SKM-1 (cell line): Measurements from ENCODE around the gene ACTN1.

Source experiments
- DNase-seq: peaks from one replicate; lab custom pipeline; 2025; ENCODE audit not compliant: unreplicated experiment; lab: John Stamatoyannopoulos, UW

ACTN1 gene

GRCh38 chr14:68919129-68919927 is 59.8 kb downstream of the ACTN1 start:
- DNase-seq = no peak

DNA sequence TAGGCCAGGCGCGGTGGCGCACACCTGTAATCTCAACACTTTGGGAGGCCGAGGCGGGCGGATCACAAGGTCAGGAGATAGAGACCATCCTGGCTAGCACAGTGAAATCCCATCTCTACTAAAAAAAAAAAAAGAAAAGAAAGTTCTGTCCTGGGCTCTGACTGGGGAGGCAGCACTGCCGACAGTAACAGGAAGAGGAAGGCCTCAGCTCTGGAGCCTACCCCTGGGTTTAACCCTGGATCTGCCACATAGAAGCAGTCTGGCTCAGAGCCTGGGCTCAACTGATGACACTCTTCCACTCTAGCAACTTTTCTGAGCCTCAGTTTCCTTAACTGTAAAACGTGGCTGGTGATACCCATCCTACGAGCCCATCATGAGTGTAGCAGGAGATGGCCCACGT is 60.5 kb downstream of the ACTN1 start:
- no peak for DNase-seq

DNA sequence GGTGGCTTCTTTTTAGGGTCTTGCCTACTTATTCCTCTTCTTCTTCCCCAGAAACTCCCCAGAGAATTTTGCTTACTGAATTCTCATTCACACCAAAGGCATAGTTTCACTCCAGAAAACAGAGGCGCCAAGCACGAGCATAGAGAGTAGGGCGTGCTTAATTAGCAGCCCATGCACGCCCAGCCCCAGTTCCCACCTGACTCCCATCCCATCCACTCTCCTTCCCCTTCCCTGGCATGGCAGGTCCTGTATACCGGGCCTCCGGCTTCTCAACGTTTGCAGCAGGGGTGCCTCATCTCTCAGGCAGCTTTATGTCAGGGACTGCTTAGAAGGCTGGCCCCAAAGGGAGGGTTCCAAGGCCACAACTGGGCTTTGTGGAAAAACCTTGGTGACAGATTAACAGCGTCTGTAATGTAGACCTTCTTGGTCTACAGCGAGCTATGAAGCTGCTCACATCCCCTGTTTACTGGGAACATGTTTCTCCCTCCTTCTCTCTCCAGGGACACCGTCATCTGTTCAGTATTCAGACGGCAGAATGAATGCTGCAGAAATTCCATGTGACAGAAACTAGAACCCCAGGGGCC is 62.7 kb downstream of the ACTN1 start:
- DNase-seq = no peak

GRCh38 chr14:68913516-68913915 is 65.6 kb downstream of the ACTN1 start:
- no peak for DNase-seq

GRCh38 chr14:68911594-68912227 is 67.4 kb downstream of the ACTN1 start:
- DNase-seq = peak; percentile 38

DNA sequence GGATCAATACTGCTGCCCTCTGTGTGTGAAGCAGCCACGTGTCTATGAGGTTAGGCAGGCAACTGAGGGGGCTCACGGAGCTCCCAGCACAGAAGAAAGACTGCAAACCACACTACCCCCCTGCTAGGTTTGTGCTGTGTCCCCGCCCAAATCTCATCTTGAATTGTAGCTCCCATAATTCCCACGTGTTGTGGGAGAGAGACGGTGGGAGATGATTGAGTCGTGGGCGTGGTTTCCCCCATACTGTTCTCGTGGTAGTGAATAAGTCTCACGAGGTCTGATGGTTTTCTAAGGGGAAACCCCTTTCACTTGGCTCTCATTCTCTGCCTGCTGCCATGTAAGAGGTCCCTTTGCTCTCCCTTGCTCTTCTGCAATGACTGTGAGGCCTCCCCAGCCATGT is 68.6 kb downstream of the ACTN1 start:
- no peak for DNase-seq

DNA sequence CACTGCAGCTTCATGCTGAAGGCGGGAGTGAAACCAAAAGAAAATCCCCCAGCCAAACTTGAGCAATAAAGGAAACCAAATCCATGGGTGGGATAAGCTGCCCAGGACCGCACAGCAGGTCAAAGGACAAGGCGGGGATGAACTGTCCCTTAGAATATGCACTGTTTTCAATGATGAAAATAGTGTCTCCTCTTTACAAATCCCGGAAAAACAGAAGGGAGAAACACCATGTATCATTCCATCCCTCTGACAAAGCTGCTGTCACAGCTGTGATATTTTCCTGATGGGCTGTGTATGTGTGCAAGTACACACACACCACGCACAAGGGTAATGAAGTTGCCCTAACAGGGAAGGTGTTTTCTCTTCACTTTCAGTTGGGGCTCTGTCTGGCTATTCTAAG is 70.3 kb downstream of the ACTN1 start:
- no peak for DNase-seq

DNA sequence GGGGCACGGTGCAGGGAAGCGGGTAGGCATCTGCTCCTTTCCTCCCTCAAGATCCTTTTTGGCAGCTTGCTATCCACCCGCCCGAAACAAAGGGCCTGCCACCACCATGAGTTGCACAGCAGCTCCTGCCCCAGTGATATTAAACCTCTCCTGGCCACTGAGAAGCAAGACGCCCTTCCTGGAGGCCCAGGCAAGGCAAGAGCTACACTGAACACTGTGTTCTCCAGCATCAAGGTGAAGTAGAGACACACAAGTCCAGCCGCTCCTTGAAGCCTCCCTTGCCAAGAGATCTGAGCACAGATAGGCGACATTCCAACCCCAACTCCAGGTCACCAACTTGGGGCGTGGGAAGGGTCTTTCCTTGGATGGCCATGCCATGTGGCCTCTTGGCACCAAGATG is 70.9 kb downstream of the ACTN1 start:
- DNase-seq = no peak

DNA sequence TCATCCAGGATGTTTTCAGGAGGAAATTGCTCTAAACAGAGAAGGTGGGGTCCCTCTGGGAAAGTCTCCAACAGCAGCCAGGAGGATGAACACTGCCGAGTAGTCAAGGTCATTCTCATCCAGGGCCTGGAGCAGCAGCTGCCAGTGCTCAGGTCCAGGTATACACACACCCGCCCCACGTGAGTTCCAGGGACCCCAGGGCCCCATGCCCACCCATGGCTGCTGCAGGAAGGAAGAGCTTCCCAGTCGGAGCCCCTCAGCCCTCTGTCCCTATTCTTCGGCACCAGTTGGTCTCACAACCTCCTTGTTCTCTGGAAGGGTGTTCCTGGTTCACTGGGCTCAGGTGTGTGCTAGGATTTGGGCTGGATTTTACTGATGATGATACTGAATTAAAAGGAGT is 72.7 kb downstream of the ACTN1 start:
- no peak for DNase-seq

DNA sequence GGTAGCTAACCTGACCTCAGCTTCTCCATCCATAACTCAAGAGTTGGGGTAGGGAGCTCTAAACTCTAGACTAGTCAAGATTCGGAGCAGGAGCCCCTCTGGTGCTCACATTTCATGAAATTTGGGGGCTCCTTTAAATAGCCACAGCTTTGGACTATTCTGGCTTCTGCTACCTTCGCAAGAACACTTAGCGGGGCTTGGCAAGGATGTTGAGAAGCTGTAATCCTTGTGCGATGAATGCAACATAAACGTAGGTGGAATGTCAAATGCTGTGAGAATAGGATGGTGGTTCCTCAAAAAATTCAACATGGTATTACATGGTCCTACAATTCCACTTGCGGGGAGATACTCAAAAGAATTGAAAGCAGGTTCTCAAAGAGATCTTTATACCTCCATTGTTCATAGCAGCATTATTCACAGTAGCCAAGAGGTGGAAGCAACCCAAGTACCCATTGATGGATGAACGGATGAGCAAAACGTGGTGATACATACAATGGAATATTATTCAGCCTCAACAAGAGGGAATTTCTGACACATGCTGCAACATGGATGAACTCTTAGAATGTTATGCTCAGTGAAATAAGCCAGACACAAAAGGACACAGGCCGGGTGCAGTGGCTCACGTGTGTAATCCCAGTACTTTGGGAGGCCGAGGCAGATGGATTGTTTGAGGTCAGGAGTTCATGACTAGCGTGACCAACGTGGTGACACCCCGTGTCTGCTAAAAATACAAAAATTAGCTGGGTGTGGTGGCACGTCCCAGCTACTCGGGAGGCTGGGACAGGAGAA is 73.8 kb downstream of the ACTN1 start:
- DNase-seq = no peak

GRCh38 chr14:68902357-68902756 is 76.7 kb downstream of the ACTN1 start:
- DNase-seq = no peak

GRCh38 chr14:68899033-68899603 is 80.0 kb downstream of the ACTN1 start:
- no peak for DNase-seq

- no peak for DNase-seq
Measured at GRCh38 chr14:68898248-68899032, 80.7 kb downstream of the ACTN1 start.

- DNase-seq = no peak
Measured at GRCh38 chr14:68897559-68898155, 81.4 kb downstream of the ACTN1 start.

DNA sequence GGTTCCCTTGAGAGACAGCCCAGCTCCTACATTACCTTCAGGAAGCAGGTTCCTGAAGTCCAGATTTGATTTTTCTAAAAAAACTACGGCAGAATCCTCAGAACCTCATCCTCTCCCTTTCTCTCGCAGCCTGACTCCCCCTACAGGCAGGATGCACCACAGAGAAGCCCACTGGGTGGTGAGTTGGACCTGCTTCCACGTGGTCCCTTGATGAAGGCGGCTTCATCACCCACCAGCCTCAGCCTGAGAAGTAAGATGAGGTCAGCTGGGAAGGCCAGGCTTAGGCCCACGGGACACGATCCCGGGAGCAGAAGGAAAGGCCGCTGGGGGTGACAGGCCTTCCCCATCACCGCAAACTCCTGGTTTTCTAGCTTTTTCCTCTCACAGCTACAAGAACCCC is 83.0 kb downstream of the ACTN1 start:
- no peak for DNase-seq

- no peak for DNase-seq
Measured at GRCh38 chr14:68894802-68895703, 84.0 kb downstream of the ACTN1 start.

GRCh38 chr14:68894123-68894522 is 85.0 kb downstream of the ACTN1 start:
- DNase-seq = no peak

GRCh38 chr14:68893566-68893965 is 85.5 kb downstream of the ACTN1 start:
- DNase-seq = no peak

- no peak for DNase-seq
Measured at GRCh38 chr14:68892961-68893360, 86.1 kb downstream of the ACTN1 start.
